NCI-H2171 (cell line): ENCODE data around the gene PPP2R1B.
"Not testable (repeated sequence)": the region's sequence is repeated elsewhere in the genome, so short reads cannot be mapped to it uniquely, and the experiment has no call there.

Source experiments
- DNase-seq: peaks from one replicate; lab custom pipeline; 2025; lab: John Stamatoyannopoulos, UW

Gene PPP2R1B

GRCh38 chr11:111765984-111766833, at the start of gene PPP2R1B:
TSS of gene PPP2R1B (minus strand) at chr11:111766389. CDS start at chr11:111766361, 28 bp downstream.
- DNase-seq: peak; percentile 62

DNA sequence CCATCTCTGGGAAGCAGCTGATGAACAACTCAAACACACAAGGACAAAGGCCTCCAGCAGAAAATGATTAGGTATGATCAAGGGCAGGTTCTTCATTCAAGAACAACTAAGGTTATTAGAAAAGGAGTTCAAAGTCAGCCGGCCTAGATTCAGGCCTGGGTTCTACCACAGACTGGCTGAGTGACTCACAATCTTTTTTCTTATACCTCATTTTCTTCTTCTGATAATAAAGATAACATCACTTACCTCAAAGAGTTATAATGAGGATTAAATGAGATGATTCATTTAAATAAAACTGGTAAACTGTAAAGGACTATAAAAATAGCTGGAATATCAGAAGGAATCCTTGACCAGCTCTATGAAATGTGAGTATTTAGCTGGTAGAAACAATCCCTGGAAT, 49.3 kb upstream of the PPP2R1B start:
- DNase-seq: no peak

GRCh38 chr11:111814557-111815320, 48.5 kb upstream of the PPP2R1B start:
- DNase-seq: peak; percentile 31

DNA sequence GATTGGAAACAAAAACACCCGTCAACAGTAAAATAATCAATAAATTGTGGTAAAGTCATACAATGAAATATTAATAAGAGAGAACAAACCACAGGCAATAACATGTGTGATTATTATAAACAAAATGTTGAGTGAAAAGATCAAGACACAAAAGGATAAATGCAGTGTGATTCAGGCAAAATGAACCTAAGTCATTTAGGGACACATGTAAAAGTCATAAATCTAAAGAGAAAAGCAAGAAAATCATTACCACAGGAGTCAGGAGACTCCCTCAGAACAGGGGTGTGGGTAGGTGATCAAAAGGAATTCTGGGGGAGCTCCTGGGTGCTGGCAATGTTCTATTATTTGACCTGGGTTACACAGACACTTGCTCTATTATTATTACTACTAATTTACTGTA, 47.9 kb upstream of the PPP2R1B start:
- DNase-seq: no peak

DNA sequence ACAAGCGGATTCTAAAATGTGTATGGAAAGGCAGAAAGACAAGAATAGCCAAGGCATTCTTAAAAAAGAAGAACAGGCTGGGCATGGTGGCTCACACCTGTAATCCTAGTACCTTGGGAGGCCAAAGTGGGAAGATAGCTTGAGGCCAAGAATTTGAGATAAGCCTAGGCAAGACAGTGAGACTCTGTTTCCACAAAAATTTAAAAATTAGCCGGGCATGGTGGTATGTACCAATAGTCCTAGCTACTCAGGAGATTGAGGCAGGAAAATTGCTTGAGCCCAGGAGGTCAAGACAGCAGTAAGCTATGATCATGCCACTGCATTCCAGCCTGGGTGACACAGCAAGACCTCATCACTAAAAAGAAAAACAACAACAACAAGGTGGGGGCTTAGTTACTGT, 46.0 kb upstream of the PPP2R1B start:
- no peak for DNase-seq

- DNase-seq: no peak
Measured at GRCh38 chr11:111811445-111811844, 45.3 kb upstream of the PPP2R1B start.

- no peak for DNase-seq
Measured at GRCh38 chr11:111808834-111809233, 42.6 kb upstream of the PPP2R1B start.

- DNase-seq: no peak
Measured at GRCh38 chr11:111808063-111808588, 41.9 kb upstream of the PPP2R1B start.

DNA sequence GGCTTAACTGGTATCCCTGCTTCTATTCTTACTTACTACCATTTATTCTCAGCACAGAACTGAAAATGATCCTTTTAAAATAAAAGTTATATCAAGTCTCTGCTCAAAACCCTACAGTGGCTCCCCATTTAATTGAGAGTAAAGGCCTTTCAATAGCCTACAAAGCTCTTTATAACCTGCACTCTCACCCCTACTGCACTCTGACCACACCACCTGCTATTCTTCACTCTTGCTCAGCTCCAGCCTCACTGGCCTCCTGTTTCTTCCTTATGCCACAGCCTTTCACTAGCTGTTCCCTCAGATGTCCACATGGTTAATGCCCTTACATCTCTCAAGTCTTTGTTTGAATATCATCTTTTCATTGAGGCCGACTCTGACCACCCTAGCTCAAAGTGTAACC, 40.9 kb upstream of the PPP2R1B start:
- no peak for DNase-seq

GRCh38 chr11:111801135-111801534, 34.9 kb upstream of the PPP2R1B start:
- DNase-seq: no peak

GRCh38 chr11:111798279-111798678, 32.1 kb upstream of the PPP2R1B start:
- DNase-seq: peak; percentile 47

DNA sequence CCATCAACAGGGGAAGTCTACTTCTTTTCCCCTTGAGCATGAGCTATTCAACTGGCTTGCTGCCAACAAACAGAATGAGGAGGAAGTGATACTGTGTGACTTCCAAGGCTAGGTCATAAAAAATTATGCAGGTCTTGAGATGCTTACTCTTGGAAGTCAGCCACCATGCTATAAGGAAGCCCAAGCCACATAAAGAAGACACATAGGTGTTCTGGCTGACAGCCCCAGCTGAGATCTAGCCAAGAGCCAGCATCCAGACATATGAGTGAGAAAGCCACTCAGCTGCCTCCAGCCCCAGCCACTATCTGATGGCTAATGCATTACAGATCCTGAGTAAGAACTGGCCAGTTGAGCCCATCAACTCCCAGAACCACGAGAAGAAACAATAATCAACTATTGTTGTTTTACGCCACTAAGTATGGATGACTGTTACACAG, 31.0 kb upstream of the PPP2R1B start:
- DNase-seq: peak; percentile 90

DNA sequence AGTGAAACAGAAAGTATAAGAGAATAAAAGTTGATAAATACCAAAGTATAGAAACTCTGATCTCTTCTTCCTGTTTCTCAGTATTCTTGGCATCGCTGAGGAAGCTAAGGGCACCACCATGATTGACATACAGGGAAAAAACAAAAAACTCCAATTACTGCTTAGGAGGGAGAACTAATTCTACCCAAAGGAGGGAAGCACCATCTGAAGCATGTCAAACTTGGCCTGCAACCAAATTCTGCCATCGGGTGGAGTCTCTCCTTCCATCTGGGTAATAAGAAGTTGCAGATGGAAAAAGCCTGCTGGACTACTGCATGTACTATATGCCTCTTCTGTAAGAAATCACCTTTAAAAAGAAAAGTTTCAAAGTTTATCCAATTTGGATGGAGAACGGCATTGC, 30.5 kb upstream of the PPP2R1B start:
- peak; percentile 87 for DNase-seq

GRCh38 chr11:111795334-111795985, 29.3 kb upstream of the PPP2R1B start:
- no peak for DNase-seq

DNA sequence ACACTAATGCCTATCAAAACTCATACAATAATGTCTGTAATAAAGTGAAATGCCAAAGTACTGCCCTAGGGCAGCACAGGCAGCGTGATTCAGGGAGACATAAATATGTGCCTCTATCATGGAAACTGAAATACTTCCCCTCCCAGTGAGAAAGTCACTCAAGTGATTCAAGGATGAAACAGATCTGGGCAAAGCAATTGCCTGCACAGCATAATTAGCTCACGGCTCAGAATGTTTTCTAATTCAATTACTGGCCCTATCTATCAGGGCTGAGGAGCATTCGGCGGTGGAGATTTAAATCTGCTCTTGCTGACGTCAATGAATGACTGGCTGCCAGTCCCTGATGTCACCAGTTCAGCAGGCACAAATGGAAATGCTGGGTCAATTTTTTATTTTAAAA, 27.7 kb upstream of the PPP2R1B start:
- DNase-seq: no peak

- no peak for DNase-seq
Measured at GRCh38 chr11:111792955-111793500, 26.8 kb upstream of the PPP2R1B start.

- DNase-seq: no peak
Measured at GRCh38 chr11:111792314-111792713, 26.1 kb upstream of the PPP2R1B start.

- DNase-seq: no peak
Measured at GRCh38 chr11:111788464-111788863, 22.3 kb upstream of the PPP2R1B start.

- no peak for DNase-seq
Measured at GRCh38 chr11:111788051-111788450, 21.9 kb upstream of the PPP2R1B start.

DNA sequence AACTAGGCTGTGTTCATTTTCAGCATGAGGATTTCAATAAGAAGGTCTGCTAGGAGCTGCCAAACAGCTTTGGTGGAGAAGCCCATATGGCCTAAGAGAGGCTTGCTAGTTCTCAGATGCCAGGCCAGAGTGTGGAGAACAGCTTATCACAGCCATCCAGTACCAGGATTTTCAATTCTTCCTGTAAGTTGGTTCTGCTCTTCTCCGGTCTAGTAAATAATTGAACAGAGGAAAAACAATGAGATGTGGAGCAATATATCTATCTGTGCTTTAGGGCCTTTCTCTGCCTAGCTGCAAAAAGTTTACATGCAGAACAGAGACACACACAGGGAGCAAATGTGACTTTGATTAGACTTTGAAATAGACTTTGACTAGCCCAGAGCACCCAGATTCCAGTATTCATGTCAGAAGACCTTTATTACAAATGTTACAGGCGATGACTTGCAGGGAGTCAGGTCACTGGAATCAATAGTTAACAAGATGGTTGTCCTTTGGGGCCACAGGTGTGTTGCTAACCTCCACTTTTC, 19.8 kb upstream of the PPP2R1B start:
- no peak for DNase-seq

GRCh38 chr11:111785076-111785475, 18.9 kb upstream of the PPP2R1B start:
- DNase-seq: no peak

GRCh38 chr11:111784311-111784710, 18.1 kb upstream of the PPP2R1B start:
- DNase-seq: not testable (repeated sequence)
